GM23248 (cell line): ENCODE data around the gene SOD3.

Experiments used
- EZH2 ChIP-seq: fragments of 200-600 bp; sonication (generic); IDR thresholded peaks from 2 replicates; pipeline ENCODE4 v1.6.1; 2018; ENCODE audit warnings: antibody characterized with exemption, mild to moderate bottlenecking; ENCODE audit not compliant: insufficient read depth, poor library complexity, severe bottlenecking
- EZH2phosphoT487 ChIP-seq: fragments of 200-600 bp; sonication (generic); IDR thresholded peaks from 2 replicates; pipeline ENCODE4 v1.6.1; 2018; ENCODE audit warnings: antibody characterized with exemption, moderate library complexity, mild to moderate bottlenecking, low read depth; ENCODE audit not compliant: insufficient read depth

- TF ChIP-seq EZH2phosphoT487 = no peak
- TF ChIP-seq EZH2 = no peak
These were observed 19.6 kb upstream of the SOD3 start for GRCh38 chr4:24775750-24776149.
